T-cell (primary cell): ENCODE data around the gene PLPP7. TPM values are rescaled to one million over a fixed set of nuclear protein-coding genes. Genes with fewer than 3 reads are reported as not detected.
"Not testable (repeated sequence)": the region's sequence is repeated elsewhere in the genome, so short reads cannot be mapped to it uniquely, and the experiment has no call there.

Experiments used
- ATAC-seq, 4 experiments: fragments of 200-7000 bp in 3 of 4; fragments of 150-1000 bp in 1 of 4; cut with Tn5 transposase; replicated peaks in 1 of 4; 1 replicate in 3 of 4; 2 replicates in 1 of 4; pipeline ENCODE4 v1.10.0; 2021; ENCODE audit warnings: moderate library complexity in 3 of 4, mild to moderate bottlenecking in 2 of 4, moderate number of reproducible peaks in 1 of 4
- CTCF ChIA-PET, 2 donors: fragments of 300-600 bp; sonication (Branson Sonifier 250); formaldehyde crosslinking; loops; one replicate each; lab custom pipeline; 2022; ENCODE audit warnings: antibody characterized with exemption in 2 of 2; lab: Charles Lee
- POLR2A ChIA-PET, 2 donors: fragments of 300-600 bp; sonication (Branson Sonifier 250); formaldehyde crosslinking; loops; one replicate each; lab custom pipeline; 2022; ENCODE audit warnings: antibody characterized with exemption in 2 of 2; lab: Charles Lee
- DNase-seq, 35 experiments: peaks; one replicate each; pipeline versions ENCODE4 v3.0.0 to v3.0.0-alpha.2; 2013 to 2023
- H3K27ac ChIP-seq: one replicate; pipeline ENCODE4 v1.5.1; 2013; ENCODE audit warnings: low read length
- H3K27me3 ChIP-seq, 2 experiments: replicated peaks in 1 of 2; 1 replicate in 1 of 2; 2 replicates in 1 of 2; pipeline versions ENCODE4 v1.6.1 to v1.7.0; 2013; ENCODE audit warnings: low read length in 1 of 2, mixed read lengths in 1 of 2; ENCODE audit not compliant: control insufficient read depth in 2 of 2, insufficient read depth in 2 of 2; ENCODE audit errors: extremely low read depth in 1 of 2
- H3K36me3 ChIP-seq, 2 donors: 1 replicate in 1 of 2; 2 replicates in 1 of 2; pipeline versions ENCODE4 v1.6.1 to v1.7.0; 2013; ENCODE audit warnings: low read length in 1 of 2; ENCODE audit not compliant: control insufficient read depth in 2 of 2, insufficient read depth in 1 of 2; ENCODE audit errors: extremely low read depth in 1 of 2
- H3K4me1 ChIP-seq, 2 experiments: 1 replicate in 1 of 2; 2 replicates in 1 of 2; pipeline versions ENCODE4 v1.6.1 to v1.7.0; 2013; ENCODE audit warnings: low read length in 2 of 2, mixed read lengths in 1 of 2; ENCODE audit not compliant: insufficient read depth in 2 of 2, control insufficient read depth in 1 of 2; ENCODE audit errors: extremely low read depth in 1 of 2
- H3K4me3 ChIP-seq, 2 donors: 1 replicate in 1 of 2; 2 replicates in 1 of 2; pipeline versions ENCODE4 v1.5.1 to v1.7.0; 2013; ENCODE audit warnings: mild to moderate bottlenecking in 2 of 2, low read length in 1 of 2, moderate library complexity in 1 of 2; ENCODE audit not compliant: control insufficient read depth in 1 of 2; ENCODE audit errors: extremely low read depth in 1 of 2
- H3K9me3 ChIP-seq: 2 replicates; pipeline ENCODE4 v1.7.0; 2013
- H3K27ac Mint-ChIP-seq, 2 donors: one replicate each; pipeline ENCODE4 v1.8.0; 2020 to 2021; ENCODE audit warnings: mild to moderate bottlenecking in 2 of 2, mixed read lengths in 2 of 2
- H3K27me3 Mint-ChIP-seq, 2 donors: one replicate each; pipeline ENCODE4 v1.8.0; 2021 to 2022; ENCODE audit warnings: mixed read lengths in 2 of 2
- H3K36me3 Mint-ChIP-seq: one replicate; pipeline ENCODE4 v1.8.0; 2021; ENCODE audit warnings: mixed read lengths
- H3K4me1 Mint-ChIP-seq, 3 donors: one replicate each; pipeline ENCODE4 v1.8.0; 2020 to 2022; ENCODE audit warnings: mixed read lengths in 3 of 3, mild to moderate bottlenecking in 1 of 3
- H3K4me3 Mint-ChIP-seq, 3 donors: one replicate each; pipeline ENCODE4 v1.8.0; 2020 to 2022; ENCODE audit warnings: mild to moderate bottlenecking in 3 of 3, mixed read lengths in 3 of 3, moderate library complexity in 3 of 3
- H3K9me3 Mint-ChIP-seq, 3 donors: one replicate each; pipeline ENCODE4 v1.8.0; 2020 to 2022; ENCODE audit warnings: mixed read lengths in 3 of 3
- WGBS: methylation state at CpG from one replicate; pipeline ENCODE4 v1.1.5; 2013; ENCODE audit warnings: missing lambda C conversion rate; ENCODE audit not compliant: insufficient coverage; 5-methylcytosine and 5-hydroxymethylcytosine counted together
- total RNA-seq, 35 experiments: library from RNA in 6 of 35; stranded (reverse) in 6 of 35; fragments of 120-200 nt in 1 of 35; gene quantifications; one replicate each; pipeline versions ENCODE4 v1.2.1 to v1.2.4 and lab custom pipeline; 2013 to 2026

PLPP7 gene
- total RNA-seq, 5 donors from 2014 or later (not counting 1 experiment from before 2014, with no cell fraction given): 0.13 to 0.58 (median 0.13) TPM; not detected in 2

GRCh38 chr9:131347376-131348020 lies 58.0 kb downstream of the PLPP7 start:
- Mint-ChIP-seq H3K4me1 (peaks cover 8 to 10% (median 8%) of the 10 kb centered on the region in 3 donors), H3K27me3 (peaks cover 10% of the 10 kb centered on the region in 2 donors), H3K4me3 (no peak overlapping the region), H3K36me3 (no peaks in the 10 kb centered on the region), H3K9me3 (no peaks in the 10 kb centered on the region), H3K27ac (no peak overlapping the region)
- POLR2A ChIA-PET: no interaction called here
- Histone ChIP-seq H3K27ac (no peak overlapping the region), H3K4me3 (no peak overlapping the region), H3K27me3 (peaks cover 0 to 31% of the 10 kb centered on the region in 2 experiments), H3K4me1 (peaks cover 0 to 12% of the 10 kb centered on the region in 2 experiments), H3K36me3 (no peaks in the 10 kb centered on the region), H3K9me3 (no peaks in the 10 kb centered on the region)
- DNase-seq (no peak), ATAC-seq (no peak)
- CTCF ChIA-PET: interaction anchor here in 1 of 2 donors (0.9 kb wide), 1 partner anchor 60 kb away, joined by 3 read pairs; no protein-coding TSS in a partner anchor
- WGBS: 83% methylated on average over 17 of the region's 19 CpGs

GRCh38 chr9:131348631-131349521 lies 59.4 kb downstream of the PLPP7 start:
- Mint-ChIP-seq H3K27ac (no peak overlapping the region), H3K27me3 (peaks cover 3 to 7% of the 10 kb centered on the region in 2 donors), H3K4me1 (peaks cover 8 to 10% (median 8%) of the 10 kb centered on the region in 3 donors), H3K36me3 (no peaks in the 10 kb centered on the region), H3K9me3 (no peaks in the 10 kb centered on the region), H3K4me3 (no peak overlapping the region)
- POLR2A ChIA-PET: interaction anchor here in 1 of 2 donors (0.5 kb wide), 1 partner anchor 206 kb away, joined by 3 read pairs; no protein-coding TSS in a partner anchor
- Histone ChIP-seq H3K27me3 (peaks cover 0 to 31% of the 10 kb centered on the region in 2 experiments), H3K27ac (no peak overlapping the region), H3K9me3 (no peaks in the 10 kb centered on the region), H3K36me3 (no peaks in the 10 kb centered on the region), H3K4me3 (no peak overlapping the region), H3K4me1 (peaks cover 0 to 12% of the 10 kb centered on the region in 2 experiments)
- ATAC-seq: no peak
- no peak for DNase-seq
- CTCF ChIA-PET: interaction anchor here (1.0 to 2.0 kb wide), 7 partner anchors 24 to 168 kb away, joined by 3 to 11 read pairs (median 4); no protein-coding TSS in a partner anchor
- no CpG with 5 or more reads among the region's 10 CpGs for WGBS

GRCh38 chr9:131349522-131349880 lies 60.0 kb downstream of the PLPP7 start:
- DNase-seq (no peak), ATAC-seq (no peak)
- Mint-ChIP-seq H3K27me3 (peaks cover 0 to 7% of the 10 kb centered on the region in 2 donors), H3K9me3 (no peaks in the 10 kb centered on the region), H3K27ac (no peak overlapping the region), H3K36me3 (no peaks in the 10 kb centered on the region), H3K4me3 (no peak overlapping the region), H3K4me1 (peaks cover 8 to 10% (median 8%) of the 10 kb centered on the region in 3 donors)
- no peak overlapping the region for H3K27ac ChIP-seq
- H3K4me3 ChIP-seq: no peak overlapping the region
- WGBS: 66% methylated on average over 5 of the region's 5 CpGs
- peaks cover 0 to 12% of the 10 kb centered on the region in 2 experiments for H3K4me1 ChIP-seq
- H3K9me3 ChIP-seq: no peaks in the 10 kb centered on the region
- ChIA-PET CTCF (interaction anchor here (0.6 to 2.0 kb wide), 8 partner anchors 23 to 168 kb away, joined by 3 to 11 read pairs (median 4); no protein-coding TSS in a partner anchor), POLR2A (interaction anchor here in 1 of 2 donors (0.5 kb wide), 1 partner anchor 206 kb away, joined by 3 read pairs; no protein-coding TSS in a partner anchor)
- H3K36me3 ChIP-seq: no peaks in the 10 kb centered on the region
- peaks cover 0 to 31% of the 10 kb centered on the region in 2 experiments for H3K27me3 ChIP-seq

- no peaks in the 10 kb centered on the region for H3K9me3 Mint-ChIP-seq
- no peak overlapping the region for H3K4me3 Mint-ChIP-seq
- CTCF ChIA-PET: interaction anchor here (0.6 to 2.0 kb wide), 11 partner anchors 8 to 169 kb away, joined by 3 to 11 read pairs (median 4); no protein-coding TSS in a partner anchor
- Histone ChIP-seq H3K36me3 (no peaks in the 10 kb centered on the region), H3K27me3 (peaks cover 0 to 28% of the 10 kb centered on the region in 2 experiments), H3K27ac (no peak overlapping the region), H3K4me1 (peaks cover 0 to 12% of the 10 kb centered on the region in 2 experiments), H3K4me3 (peak overlapping the region in 1 of 2 donors; percentile 5), H3K9me3 (no peaks in the 10 kb centered on the region)
- ATAC-seq (peak; percentile 96 to 99 (median 98)), DNase-seq (peak; percentile 67 to 90 (median 84))
- H3K27me3 Mint-ChIP-seq: peaks cover 0 to 7% of the 10 kb centered on the region in 2 donors
- H3K36me3 Mint-ChIP-seq: no peaks in the 10 kb centered on the region
- H3K4me1 Mint-ChIP-seq: peaks cover 8 to 10% (median 8%) of the 10 kb centered on the region in 3 donors
- POLR2A ChIA-PET: no interaction called here
- H3K27ac Mint-ChIP-seq: peak overlapping the region in 1 of 2 donors; percentile 44
- 0% methylated on average over 20 of the region's 27 CpGs for WGBS
Observed at GRCh38 chr9:131349881-131350563, 60.5 kb downstream of the PLPP7 start.

- H3K4me1 Mint-ChIP-seq: peaks cover 25 to 32% (median 28%) of the 10 kb centered on the region in 3 donors
- H3K27ac Mint-ChIP-seq, H3K4me3 Mint-ChIP-seq, ATAC-seq, H3K27me3 ChIP-seq, DNase-seq, H3K9me3 ChIP-seq, H3K27me3 Mint-ChIP-seq, H3K36me3 Mint-ChIP-seq, H3K9me3 Mint-ChIP-seq, H3K4me3 ChIP-seq, POLR2A ChIA-PET, H3K27ac ChIP-seq, H3K36me3 ChIP-seq: not testable (repeated sequence)
- CTCF ChIA-PET: interaction anchor here in 1 of 2 donors (0.6 to 0.7 kb wide), 2 partner anchors 52 to 122 kb away, joined by 3 to 6 read pairs; no protein-coding TSS in a partner anchor
- WGBS: no CpG with 5 or more reads among the region's 6 CpGs
- peaks cover 8 to 30% of the 10 kb centered on the region in 2 experiments for H3K4me1 ChIP-seq
Observed at GRCh38 chr9:131356479-131356878, 67.0 kb downstream of the PLPP7 start.
